HG03342 (cell line): Measurements from ENCODE around the gene COL1A2.

Experiments
- ATAC-seq: cut with Tn5 transposase; IDR thresholded peaks from one replicate; pipeline ENCODE4 v1.9.1; 2021; ENCODE audit warnings: mild to moderate bottlenecking, moderate library complexity; ENCODE audit not compliant: unreplicated experiment

Gene COL1A2

GRCh38 chr7:94394437-94395140 lies at the start of gene COL1A2:
Gene COL1A2 (plus strand): TSS chr7:94394895. CDS start chr7:94395032, 137 bp downstream.
- ATAC-seq: no peak

DNA sequence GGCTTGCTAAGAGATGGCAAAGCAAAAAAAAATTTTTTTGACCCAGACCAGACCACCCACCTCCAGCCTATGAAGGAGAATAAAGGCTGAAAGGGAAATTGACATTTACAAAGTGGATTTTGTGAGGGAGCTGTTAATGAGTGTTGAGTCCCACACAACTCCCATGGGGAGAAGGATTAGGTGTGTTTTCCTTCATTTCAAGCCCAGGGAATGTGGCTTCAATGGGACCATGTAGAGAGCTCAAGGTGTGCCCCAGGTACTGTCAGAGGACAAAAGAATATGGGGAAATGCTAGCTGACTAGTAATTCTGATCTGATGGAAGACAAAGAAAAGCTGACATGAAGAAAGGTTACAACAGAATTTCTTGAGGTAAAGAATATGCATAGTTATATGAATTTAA lies 48.8 kb upstream of the COL1A2 start:
- ATAC-seq: no peak

GRCh38 chr7:94348142-94348541 lies 46.6 kb upstream of the COL1A2 start:
- no peak for ATAC-seq

- ATAC-seq: no peak
Measured at GRCh38 chr7:94350734-94351133, 44.0 kb upstream of the COL1A2 start.

DNA sequence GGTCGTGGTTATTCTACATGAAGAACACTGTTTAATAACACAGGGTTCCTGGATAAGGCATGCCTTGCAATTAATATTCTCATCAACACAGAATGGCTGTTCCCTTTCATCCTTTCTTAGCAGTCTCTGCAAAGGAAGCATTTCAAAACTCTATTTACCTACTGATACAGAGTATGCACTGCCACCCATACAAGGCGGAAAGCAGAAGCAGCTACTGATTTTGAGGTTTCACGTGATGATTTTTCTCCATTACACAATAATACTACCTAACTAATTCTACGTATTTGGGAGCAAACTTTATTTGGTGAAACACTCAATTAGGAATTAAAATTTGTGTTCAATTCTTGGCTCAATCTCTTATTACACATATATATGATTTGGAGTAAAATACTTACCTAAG lies 43.0 kb upstream of the COL1A2 start:
- ATAC-seq: no peak

- ATAC-seq: no peak
Measured at GRCh38 chr7:94352887-94353286, 41.8 kb upstream of the COL1A2 start.

- no peak for ATAC-seq
Measured at GRCh38 chr7:94354953-94355352, 39.7 kb upstream of the COL1A2 start.

DNA sequence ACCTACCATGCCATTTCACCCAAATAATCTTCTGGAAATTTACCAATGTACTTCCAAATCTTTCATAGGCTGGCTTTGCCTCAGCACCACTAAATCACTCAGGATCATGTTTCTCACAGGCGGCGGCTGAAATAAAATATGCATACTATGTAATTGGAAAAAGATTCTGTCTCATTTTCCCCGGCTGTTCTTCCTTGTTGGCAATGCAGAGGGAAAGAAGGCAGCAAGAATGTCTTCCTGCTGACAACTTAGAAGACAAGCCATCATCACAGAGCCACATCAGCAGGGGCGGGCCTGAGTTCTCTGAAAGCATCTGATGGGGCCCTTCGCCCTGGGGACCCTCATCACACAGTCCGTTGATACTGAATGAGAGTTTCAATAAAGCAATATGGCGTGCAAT lies 39.2 kb upstream of the COL1A2 start:
- ATAC-seq: no peak

DNA sequence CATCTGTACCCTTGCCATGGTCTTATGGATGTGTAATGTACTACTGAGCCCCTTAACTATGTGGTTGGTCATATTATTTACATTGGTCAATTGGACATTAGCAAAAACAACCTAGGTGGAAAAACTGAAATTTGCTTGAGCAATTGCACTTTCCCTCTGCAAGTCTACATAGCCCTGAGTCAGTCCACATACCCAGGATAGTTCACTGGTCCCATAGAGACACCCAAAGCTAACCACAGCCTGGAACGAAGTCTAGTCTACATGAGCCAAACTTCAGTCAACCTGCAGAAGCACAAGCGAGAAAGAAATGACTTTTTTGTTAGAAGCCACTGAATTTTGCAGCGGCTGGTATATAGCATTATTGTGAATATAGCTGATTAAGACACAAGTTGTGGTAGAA lies 37.6 kb upstream of the COL1A2 start:
- no peak for ATAC-seq

DNA sequence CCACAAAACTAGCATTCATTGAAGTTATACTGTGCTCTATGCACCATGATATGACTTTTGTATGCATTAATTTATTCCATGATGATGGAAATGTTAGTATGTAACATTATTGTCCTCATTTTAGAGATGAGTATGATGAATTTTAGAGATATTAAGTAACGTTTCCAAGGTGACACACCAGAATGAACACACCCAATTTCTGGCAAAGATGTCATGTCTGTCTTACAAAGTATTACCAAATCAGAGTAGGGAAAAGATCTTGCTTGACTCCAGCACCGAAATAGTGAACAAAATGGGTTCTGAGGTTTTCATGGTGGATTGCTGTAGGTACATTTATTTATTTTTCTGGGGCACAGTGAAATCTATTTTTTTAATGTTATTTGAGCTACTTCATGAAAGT lies 33.8 kb upstream of the COL1A2 start:
- ATAC-seq: no peak

- no peak for ATAC-seq
Measured at GRCh38 chr7:94362276-94362675, 32.4 kb upstream of the COL1A2 start.

GRCh38 chr7:94364816-94365215 lies 29.9 kb upstream of the COL1A2 start:
- ATAC-seq: no peak

DNA sequence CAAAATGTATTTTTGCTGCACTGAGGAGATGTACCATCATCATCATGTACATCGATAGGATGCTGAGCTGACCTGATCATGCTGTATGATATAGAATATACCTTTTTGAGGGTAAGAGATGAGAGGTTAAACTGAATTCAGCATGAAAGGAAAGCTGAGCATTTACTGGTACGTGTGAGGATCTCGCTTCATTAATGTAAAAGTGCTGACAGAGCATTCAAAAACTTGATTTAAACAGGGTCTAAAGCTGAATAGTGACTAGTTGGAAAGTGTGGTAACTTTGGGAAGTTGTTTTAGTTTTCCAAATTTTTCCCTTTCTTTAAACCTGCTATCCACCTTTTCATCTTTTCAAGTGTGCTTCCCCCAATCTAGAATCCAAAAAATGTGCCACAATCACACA lies 28.5 kb upstream of the COL1A2 start:
- ATAC-seq: no peak

GRCh38 chr7:94366832-94367231 lies 27.9 kb upstream of the COL1A2 start:
- no peak for ATAC-seq

GRCh38 chr7:94367949-94368348 lies 26.7 kb upstream of the COL1A2 start:
- no peak for ATAC-seq

- no peak for ATAC-seq
Measured at GRCh38 chr7:94368371-94368791, 26.3 kb upstream of the COL1A2 start.

- no peak for ATAC-seq
Measured at GRCh38 chr7:94374231-94374630, 20.5 kb upstream of the COL1A2 start.

GRCh38 chr7:94374721-94375566 lies 19.8 kb upstream of the COL1A2 start:
- ATAC-seq: no peak

GRCh38 chr7:94375691-94376090 lies 19.0 kb upstream of the COL1A2 start:
- no peak for ATAC-seq

DNA sequence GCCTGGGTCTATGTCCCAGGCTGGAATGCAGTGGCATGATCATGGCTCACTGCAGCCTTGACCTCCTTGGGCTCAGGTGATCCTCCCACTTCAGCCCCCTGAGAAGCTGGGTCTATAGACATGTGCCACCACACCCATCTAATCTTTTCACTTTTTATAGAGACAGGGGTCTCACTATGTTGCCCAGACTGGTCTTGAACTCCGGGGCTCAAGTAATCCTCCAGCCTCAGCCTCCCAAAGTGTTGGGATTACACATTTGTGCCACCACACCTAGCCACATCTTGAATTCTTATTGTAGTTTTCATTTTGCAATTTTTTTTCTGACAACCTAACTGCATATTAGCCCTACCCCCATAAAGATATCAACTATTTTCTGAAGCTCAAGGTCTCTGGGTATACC lies 18.4 kb upstream of the COL1A2 start:
- ATAC-seq: no peak

GRCh38 chr7:94378356-94378755 lies 16.3 kb upstream of the COL1A2 start:
- ATAC-seq: no peak

GRCh38 chr7:94380264-94380663 lies 14.4 kb upstream of the COL1A2 start:
- ATAC-seq: no peak
